WTC11 (cell line): ENCODE results near the gene ASB1. TPM values are rescaled to one million over a fixed set of nuclear protein-coding genes. Genes with fewer than 3 reads are reported as not detected.

Experiments used
- ATAC-seq: fragments of 200-7000 bp; cut with Tn5 transposase; 2 replicates; pipeline ENCODE4 v1.10.0; 2021; ENCODE audit warnings: mild to moderate bottlenecking, moderate library complexity
- CTCF ChIA-PET: fragments of 300-600 bp; sonication (Branson Sonifier 250); formaldehyde crosslinking; loops from one replicate; lab custom pipeline; 2021; ENCODE audit warnings: antibody characterized with exemption; lab: Charles Lee
- POLR2A ChIA-PET: fragments of 350-600 bp; sonication (Branson Sonifier 250); formaldehyde crosslinking; loops from one replicate; lab custom pipeline; 2021; ENCODE audit warnings: antibody characterized with exemption; lab: Charles Lee
- DNase-seq: peaks from one replicate; pipeline ENCODE4 v3.0.0; 2021; ENCODE audit warnings: low spot score
- H3K27ac Mint-ChIP-seq: 2 replicates; pipeline ENCODE4 v1.8.0; 2021; ENCODE audit warnings: mixed read lengths
- H3K27me3 Mint-ChIP-seq: 2 replicates; pipeline ENCODE4 v1.8.0; 2021; ENCODE audit warnings: low read depth, mild to moderate bottlenecking, moderate library complexity, mixed read lengths
- H3K36me3 Mint-ChIP-seq: 2 replicates; pipeline ENCODE4 v1.8.0; 2021; ENCODE audit warnings: mixed read lengths
- H3K4me1 Mint-ChIP-seq: 2 replicates; pipeline ENCODE4 v1.8.0; 2022; ENCODE audit warnings: mixed read lengths
- H3K4me3 Mint-ChIP-seq: 2 replicates; pipeline ENCODE4 v1.8.0; 2021; ENCODE audit warnings: mild to moderate bottlenecking, moderate library complexity, mixed read lengths
- H3K9me3 Mint-ChIP-seq: 2 replicates; pipeline ENCODE4 v1.8.0; 2021; ENCODE audit warnings: mixed read lengths
- CBFB ChIP-seq: sonication (generic); formaldehyde crosslinking; IDR thresholded peaks from 2 replicates; pipeline ENCODE4 v1.8.1; 2022; ENCODE audit warnings: mild to moderate bottlenecking, low read depth, missing genetic modification reagents
- CREM ChIP-seq: sonication (generic); formaldehyde crosslinking; IDR thresholded peaks from 2 replicates; pipeline ENCODE4 v1.8.1; 2022; ENCODE audit warnings: mild to moderate bottlenecking, missing genetic modification reagents, moderate library complexity
- ELF4 ChIP-seq: sonication (generic); formaldehyde crosslinking; IDR thresholded peaks from 2 replicates; pipeline ENCODE4 v1.8.1; 2022; ENCODE audit warnings: low read depth, mild to moderate bottlenecking, moderate library complexity, missing genetic modification reagents
- ERG ChIP-seq: fragments of 250-450 bp; sonication (Bioruptor Pico); IDR thresholded peaks from 2 replicates; pipeline ENCODE4 v1.8.0; 2021; ENCODE audit warnings: mild to moderate bottlenecking
- ESRRA ChIP-seq: sonication (generic); formaldehyde crosslinking; IDR thresholded peaks from 2 replicates; pipeline ENCODE4 v1.8.1; 2022; ENCODE audit warnings: mild to moderate bottlenecking, missing genetic modification reagents, borderline replicate concordance
- FOXJ3 ChIP-seq: sonication (generic); formaldehyde crosslinking; IDR thresholded peaks from 2 replicates; pipeline ENCODE4 v1.9.0; 2021; ENCODE audit warnings: missing genetic modification reagents, mild to moderate bottlenecking, borderline replicate concordance
- IRF2 ChIP-seq: sonication (generic); formaldehyde crosslinking; IDR thresholded peaks from 2 replicates; pipeline ENCODE4 v1.8.0; 2022; ENCODE audit warnings: low read depth, missing genetic modification reagents, borderline replicate concordance
- JUN ChIP-seq: sonication (generic); formaldehyde crosslinking; IDR thresholded peaks from 2 replicates; pipeline ENCODE4 v1.8.0; 2023; ENCODE audit warnings: mild to moderate bottlenecking, missing genetic modification reagents
- NFYB ChIP-seq: sonication (generic); formaldehyde crosslinking; conservative IDR thresholded peaks from 2 replicates; pipeline ENCODE4 v1.8.0; 2022; ENCODE audit warnings: low read depth, missing genetic modification reagents
- NR1H2 ChIP-seq: sonication (generic); formaldehyde crosslinking; IDR thresholded peaks from 2 replicates; pipeline ENCODE4 v1.9.0; 2021; ENCODE audit warnings: mild to moderate bottlenecking, moderate library complexity, missing genetic modification reagents
- PREB ChIP-seq: sonication (generic); formaldehyde crosslinking; IDR thresholded peaks from 2 replicates; pipeline ENCODE4 v1.8.1; 2022; ENCODE audit warnings: mild to moderate bottlenecking, missing genetic modification reagents, moderate library complexity, borderline replicate concordance
- RORB ChIP-seq: fragments of 250-450 bp; sonication (Bioruptor Pico); IDR thresholded peaks from 2 replicates; pipeline ENCODE4 v1.9.0; 2021; ENCODE audit warnings: mild to moderate bottlenecking
- TCF7 ChIP-seq: sonication (generic); formaldehyde crosslinking; IDR thresholded peaks from 2 replicates; pipeline ENCODE4 v1.8.0; 2022; ENCODE audit warnings: mild to moderate bottlenecking, low read depth, missing genetic modification reagents, moderate library complexity
- ZNF121 ChIP-seq: sonication (generic); formaldehyde crosslinking; IDR thresholded peaks from 2 replicates; pipeline ENCODE4 v1.8.0; 2023; ENCODE audit warnings: missing genetic modification reagents
- ZNF423 ChIP-seq: fragments of 250-450 bp; sonication (Bioruptor Pico); IDR thresholded peaks from 2 replicates; pipeline ENCODE4 v2.1.2; 2022; ENCODE audit warnings: mild to moderate bottlenecking, moderate library complexity
- ZNF532 ChIP-seq: fragments of 250-450 bp; sonication (Bioruptor Pico); IDR thresholded peaks from 2 replicates; pipeline ENCODE4 v1.9.0; 2021; ENCODE audit warnings: mild to moderate bottlenecking, borderline replicate concordance
- total RNA-seq: library from RNA; stranded (reverse); gene quantifications from 3 replicates; pipeline ENCODE4 v1.2.3, GENCODE V29; 2021
- TF ChIP-seq, protein P1 (sequence below): sonication (generic); formaldehyde crosslinking; IDR thresholded peaks from 2 replicates; pipeline ENCODE4 v1.8.0; 2022; ENCODE audit warnings: mild to moderate bottlenecking, missing genetic modification reagents
- TF ChIP-seq, protein P2 (sequence below): sonication (generic); formaldehyde crosslinking; IDR thresholded peaks from 2 replicates; pipeline ENCODE4 v1.8.0; 2022; ENCODE audit warnings: mild to moderate bottlenecking, missing genetic modification reagents
- TF ChIP-seq, protein P3 (sequence below): sonication (generic); formaldehyde crosslinking; IDR thresholded peaks from 2 replicates; pipeline ENCODE4 v1.8.1; 2023; ENCODE audit warnings: mild to moderate bottlenecking, missing genetic modification reagents
- TF ChIP-seq, protein P4 (sequence below): sonication (generic); formaldehyde crosslinking; IDR thresholded peaks from 2 replicates; pipeline ENCODE4 v1.8.1; 2023; ENCODE audit warnings: mild to moderate bottlenecking, missing genetic modification reagents

The ASB1 gene
- total RNA-seq, 1 experiment from 2014 or later: 43.9 TPM

DNA sequence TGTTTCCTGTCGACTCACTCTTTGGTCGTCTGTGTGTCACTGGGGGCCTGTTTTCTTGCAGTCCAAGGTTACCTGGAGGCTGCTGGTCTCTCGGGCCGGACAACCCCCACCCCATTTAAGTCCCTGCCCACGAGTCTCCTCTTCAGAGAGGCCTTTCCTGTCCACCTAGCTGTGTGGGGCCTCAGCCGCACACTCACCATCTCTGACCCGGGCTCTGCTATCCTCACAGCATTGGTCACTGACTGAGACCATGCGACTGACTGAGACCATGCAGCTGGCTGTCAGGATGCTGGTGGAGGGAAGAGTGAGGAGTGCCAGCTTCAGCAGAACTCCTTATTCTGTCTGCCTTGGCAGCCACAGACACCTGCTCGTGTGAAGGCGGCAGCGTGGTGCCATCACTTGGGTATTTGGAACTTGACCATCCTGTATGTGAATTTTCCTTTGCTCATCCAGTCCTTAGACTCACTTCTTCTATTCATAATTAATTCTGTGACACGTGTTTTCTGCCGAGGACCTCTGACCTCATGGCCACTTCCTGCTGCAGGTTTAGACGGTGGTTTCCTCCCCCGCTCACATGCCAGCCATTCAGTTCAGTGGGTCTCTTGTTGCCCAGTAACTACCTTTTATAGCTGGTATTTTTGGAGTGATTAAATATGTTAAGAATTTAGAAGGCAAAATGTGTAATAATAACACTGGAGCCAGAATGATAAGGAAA lies 47.5 kb upstream of the ASB1 start:
- no peak overlapping the region for H3K27ac Mint-ChIP-seq

GRCh38 chr2:238380336-238380735 lies 46.4 kb upstream of the ASB1 start:
- peaks cover 8% of the 10 kb centered on the region for H3K9me3 Mint-ChIP-seq
- TF ChIP-seq ZNF532 (CRISPR knock-in tag) (no peak), RORB (CRISPR knock-in tag) (no peak), ELF4 (CRISPR knock-in tag) (no peak), ZNF423 (CRISPR knock-in tag) (no peak), ZNF121 (CRISPR knock-in tag) (no peak), TCF7 (CRISPR knock-in tag) (no peak), NR1H2 (CRISPR knock-in tag) (no peak), ERG (CRISPR knock-in tag) (no peak), IRF2 (no peak), CBFB (CRISPR knock-in tag) (no peak), PREB (no peak), FOXJ3 (CRISPR knock-in tag) (no peak), JUN (CRISPR knock-in tag) (no peak)
- TF ChIP-seq, protein P1, sequence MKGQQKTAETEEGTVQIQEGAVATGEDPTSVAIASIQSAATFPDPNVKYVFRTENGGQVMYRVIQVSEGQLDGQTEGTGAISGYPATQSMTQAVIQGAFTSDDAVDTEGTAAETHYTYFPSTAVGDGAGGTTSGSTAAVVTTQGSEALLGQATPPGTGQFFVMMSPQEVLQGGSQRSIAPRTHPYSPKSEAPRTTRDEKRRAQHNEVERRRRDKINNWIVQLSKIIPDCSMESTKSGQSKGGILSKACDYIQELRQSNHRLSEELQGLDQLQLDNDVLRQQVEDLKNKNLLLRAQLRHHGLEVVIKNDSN (CRISPR knock-in tag): no peak
- TF ChIP-seq, protein P2, sequence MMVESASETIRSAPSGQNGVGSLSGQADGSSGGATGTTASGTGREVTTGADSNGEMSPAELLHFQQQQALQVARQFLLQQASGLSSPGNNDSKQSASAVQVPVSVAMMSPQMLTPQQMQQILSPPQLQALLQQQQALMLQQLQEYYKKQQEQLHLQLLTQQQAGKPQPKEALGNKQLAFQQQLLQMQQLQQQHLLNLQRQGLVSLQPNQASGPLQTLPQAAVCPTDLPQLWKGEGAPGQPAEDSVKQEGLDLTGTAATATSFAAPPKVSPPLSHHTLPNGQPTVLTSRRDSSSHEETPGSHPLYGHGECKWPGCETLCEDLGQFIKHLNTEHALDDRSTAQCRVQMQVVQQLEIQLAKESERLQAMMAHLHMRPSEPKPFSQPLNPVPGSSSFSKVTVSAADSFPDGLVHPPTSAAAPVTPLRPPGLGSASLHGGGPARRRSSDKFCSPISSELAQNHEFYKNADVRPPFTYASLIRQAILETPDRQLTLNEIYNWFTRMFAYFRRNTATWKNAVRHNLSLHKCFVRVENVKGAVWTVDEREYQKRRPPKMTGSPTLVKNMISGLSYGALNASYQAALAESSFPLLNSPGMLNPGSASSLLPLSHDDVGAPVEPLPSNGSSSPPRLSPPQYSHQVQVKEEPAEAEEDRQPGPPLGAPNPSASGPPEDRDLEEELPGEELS: no peak
- TF ChIP-seq, protein P3, sequence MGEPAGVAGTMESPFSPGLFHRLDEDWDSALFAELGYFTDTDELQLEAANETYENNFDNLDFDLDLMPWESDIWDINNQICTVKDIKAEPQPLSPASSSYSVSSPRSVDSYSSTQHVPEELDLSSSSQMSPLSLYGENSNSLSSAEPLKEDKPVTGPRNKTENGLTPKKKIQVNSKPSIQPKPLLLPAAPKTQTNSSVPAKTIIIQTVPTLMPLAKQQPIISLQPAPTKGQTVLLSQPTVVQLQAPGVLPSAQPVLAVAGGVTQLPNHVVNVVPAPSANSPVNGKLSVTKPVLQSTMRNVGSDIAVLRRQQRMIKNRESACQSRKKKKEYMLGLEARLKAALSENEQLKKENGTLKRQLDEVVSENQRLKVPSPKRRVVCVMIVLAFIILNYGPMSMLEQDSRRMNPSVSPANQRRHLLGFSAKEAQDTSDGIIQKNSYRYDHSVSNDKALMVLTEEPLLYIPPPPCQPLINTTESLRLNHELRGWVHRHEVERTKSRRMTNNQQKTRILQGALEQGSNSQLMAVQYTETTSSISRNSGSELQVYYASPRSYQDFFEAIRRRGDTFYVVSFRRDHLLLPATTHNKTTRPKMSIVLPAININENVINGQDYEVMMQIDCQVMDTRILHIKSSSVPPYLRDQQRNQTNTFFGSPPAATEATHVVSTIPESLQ (CRISPR knock-in tag): no peak
- TF ChIP-seq, protein P4, sequence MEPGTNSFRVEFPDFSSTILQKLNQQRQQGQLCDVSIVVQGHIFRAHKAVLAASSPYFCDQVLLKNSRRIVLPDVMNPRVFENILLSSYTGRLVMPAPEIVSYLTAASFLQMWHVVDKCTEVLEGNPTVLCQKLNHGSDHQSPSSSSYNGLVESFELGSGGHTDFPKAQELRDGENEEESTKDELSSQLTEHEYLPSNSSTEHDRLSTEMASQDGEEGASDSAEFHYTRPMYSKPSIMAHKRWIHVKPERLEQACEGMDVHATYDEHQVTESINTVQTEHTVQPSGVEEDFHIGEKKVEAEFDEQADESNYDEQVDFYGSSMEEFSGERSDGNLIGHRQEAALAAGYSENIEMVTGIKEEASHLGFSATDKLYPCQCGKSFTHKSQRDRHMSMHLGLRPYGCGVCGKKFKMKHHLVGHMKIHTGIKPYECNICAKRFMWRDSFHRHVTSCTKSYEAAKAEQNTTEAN (CRISPR knock-in tag): no peak
- ChIA-PET POLR2A (no interaction called here), CTCF (interaction anchor here (1.1 to 2.5 kb wide), 3 partner anchors 9 to 22 kb away, joined by 3 to 11 read pairs (median 4); no protein-coding TSS in a partner anchor)
- DNase-seq (no peak), ATAC-seq (no peak)
- peaks cover 19% of the 10 kb centered on the region for H3K4me1 Mint-ChIP-seq
- H3K4me3 Mint-ChIP-seq: no peak overlapping the region
- no peaks in the 10 kb centered on the region for H3K27me3 Mint-ChIP-seq
- H3K36me3 Mint-ChIP-seq: peaks cover 17% of the 10 kb centered on the region
- H3K27ac Mint-ChIP-seq: no peak overlapping the region

More for the DNA sequence above, 47.5 kb upstream of the ASB1 start:
- Mint-ChIP-seq H3K4me3 (no peak overlapping the region), H3K36me3 (peaks cover 17% of the 10 kb centered on the region), H3K27me3 (no peaks in the 10 kb centered on the region), H3K9me3 (peaks cover 8% of the 10 kb centered on the region), H3K4me1 (peaks cover 19% of the 10 kb centered on the region)
- ChIA-PET POLR2A (no interaction called here), CTCF (interaction anchor here (1.0 to 2.5 kb wide), 4 partner anchors 8 to 26 kb away, joined by 3 to 11 read pairs (median 4); no protein-coding TSS in a partner anchor)
- ATAC-seq (no peak), DNase-seq (no peak)
- TF ChIP-seq RORB (CRISPR knock-in tag): no peak
- no peak for TF ChIP-seq CREM (CRISPR knock-in tag)
- TF ChIP-seq ESRRA: no peak
- TF ChIP-seq NFYB: no peak
